GM18870 (cell line): ENCODE measurements around the gene GLA.

Source experiments
- ATAC-seq: cut with Tn5 transposase; IDR thresholded peaks from one replicate; pipeline ENCODE4 v1.9.1; 2021; ENCODE audit warnings: moderate library complexity; ENCODE audit not compliant: unreplicated experiment

Gene GLA

DNA sequence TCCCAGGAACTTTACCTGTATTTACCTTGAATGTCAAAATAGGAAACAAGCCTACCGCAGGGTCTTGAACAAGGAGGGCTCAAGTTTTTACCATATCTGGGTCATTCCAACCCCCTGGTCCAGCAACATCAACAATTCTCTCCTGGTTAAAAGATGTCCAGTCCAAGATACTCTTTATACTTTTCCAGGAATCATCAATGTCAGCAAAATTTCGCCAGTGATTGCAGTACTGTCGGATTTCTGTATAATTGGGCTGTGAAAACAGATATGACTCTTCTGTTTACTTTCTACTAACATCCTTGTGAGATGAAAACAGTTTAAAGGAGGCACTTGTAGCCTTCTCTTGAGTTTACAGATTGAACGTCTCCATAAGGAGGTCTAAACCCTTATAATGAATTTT, 9.0 kb downstream of the GLA start:
- no peak for ATAC-seq

GRCh38 chrX:101397779-101398178, 9.9 kb downstream of the GLA start:
- ATAC-seq = no peak

DNA sequence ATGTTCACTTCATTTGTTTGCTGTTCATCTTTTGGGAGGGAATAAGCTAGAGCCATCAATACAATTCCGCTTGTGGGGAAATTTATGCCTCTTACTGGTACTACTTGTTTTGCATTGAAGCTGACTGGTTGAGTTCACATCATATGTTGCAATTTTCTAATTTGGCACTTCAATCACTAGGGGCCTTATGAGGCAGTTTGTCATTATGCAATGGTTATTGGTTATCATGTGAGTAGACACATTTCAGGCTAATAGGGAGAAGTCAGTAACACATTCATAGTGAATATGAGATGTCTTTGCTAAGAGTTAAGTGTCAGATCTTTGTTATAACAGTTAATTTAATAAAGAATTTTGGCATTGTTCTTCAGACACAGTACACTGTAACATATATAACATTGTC, 11.9 kb downstream of the GLA start:
- no peak for ATAC-seq

- ATAC-seq = no peak
Measured at GRCh38 chrX:101394372-101394771, 13.4 kb downstream of the GLA start.

DNA sequence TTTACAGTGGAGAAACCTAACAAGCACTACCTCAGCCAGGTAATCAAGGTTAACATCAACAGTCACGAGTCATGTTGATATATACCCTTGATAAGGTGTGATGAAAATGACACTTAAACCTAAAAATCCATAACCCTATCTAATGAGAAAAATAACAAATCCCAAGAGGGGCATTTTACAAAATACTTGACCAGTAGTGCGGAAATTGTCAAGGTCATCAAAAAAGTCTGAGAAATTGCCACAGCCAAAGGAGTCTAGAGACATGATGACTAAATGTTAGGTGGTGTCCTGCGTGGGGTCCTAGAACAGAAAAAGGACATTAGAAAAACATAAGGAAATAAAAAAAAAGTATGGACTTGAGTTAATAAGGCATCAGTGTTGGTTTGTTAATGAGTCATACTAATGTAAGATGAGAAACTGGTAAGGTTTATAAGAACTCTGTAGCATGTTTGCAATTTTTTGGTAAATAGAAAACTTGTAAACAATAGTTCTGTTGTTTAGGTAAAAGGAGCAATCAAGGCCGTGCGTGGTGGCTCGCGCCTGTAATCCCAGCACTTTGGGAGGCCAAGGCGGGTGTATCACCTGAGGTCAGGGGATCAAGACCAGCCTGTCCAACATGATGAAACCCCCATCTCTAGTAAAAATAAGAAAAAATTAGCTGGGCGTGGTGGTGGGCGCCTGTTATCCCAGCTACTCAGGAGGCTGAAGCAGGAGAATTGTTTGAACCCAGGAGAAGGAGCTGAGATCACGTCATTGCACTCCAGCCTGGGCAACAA, 14.0 kb downstream of the GLA start:
- no peak for ATAC-seq

- no peak for ATAC-seq
Measured at GRCh38 chrX:101391831-101392230, 15.9 kb downstream of the GLA start.

GRCh38 chrX:101390664-101391525, 16.8 kb downstream of the GLA start, which contains the start of gene RPL36A:
RPL36A (plus strand) TSS chrX:101391011; CDS start chrX:101391044, 33 bp downstream.
- ATAC-seq = peak; percentile 69

DNA sequence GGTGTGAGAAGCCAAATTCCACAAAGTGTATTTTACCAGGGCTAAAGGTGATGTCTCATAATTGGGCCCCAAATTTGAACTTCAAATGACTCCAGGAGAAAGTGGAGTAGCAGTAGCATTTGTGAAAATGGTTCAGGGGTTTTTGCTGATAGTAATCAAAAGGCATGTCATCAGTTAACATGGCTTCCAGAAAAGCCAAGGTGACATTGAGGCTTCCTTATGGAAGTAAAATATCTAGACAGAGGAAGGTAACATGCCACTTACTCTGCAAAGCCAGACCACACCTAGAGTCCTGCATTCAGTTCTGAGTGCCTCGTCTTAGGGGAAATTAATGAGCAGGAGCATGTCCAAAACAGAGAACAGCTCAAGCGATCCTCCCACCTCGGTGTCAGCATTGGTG, 19.1 kb downstream of the GLA start:
- ATAC-seq = no peak

DNA sequence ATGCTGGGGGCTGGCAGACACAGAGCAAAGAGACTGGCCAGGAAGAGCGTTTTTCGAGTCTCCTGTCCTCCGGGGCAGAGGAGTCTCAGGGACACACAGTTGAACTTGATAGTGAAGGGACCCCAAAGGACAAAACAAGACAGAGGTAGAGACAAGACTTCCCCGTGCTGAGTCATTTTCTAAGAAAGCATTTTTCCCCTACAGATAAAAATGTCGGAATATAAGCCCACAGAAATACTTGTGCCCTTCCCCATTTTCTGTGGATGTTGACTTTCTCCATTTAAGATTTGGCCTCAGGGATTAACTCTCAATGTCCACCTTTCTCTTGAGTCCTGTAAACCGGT, 21.2 kb downstream of the GLA start:
- no peak for ATAC-seq

GRCh38 chrX:101385795-101386541, 21.8 kb downstream of the GLA start, which contains the start of gene BTK:
BTK (minus strand) TSS chrX:101386191; CDS start chrX:101375284, 10,907 bp downstream.
- ATAC-seq = peak; percentile 71

- no peak for ATAC-seq
Measured at GRCh38 chrX:101385026-101385684, 22.6 kb downstream of the GLA start.

GRCh38 chrX:101383679-101384205, 24.0 kb downstream of the GLA start:
- ATAC-seq = peak; percentile 75

- no peak for ATAC-seq
Measured at GRCh38 chrX:101377547-101377946, 30.2 kb downstream of the GLA start.

DNA sequence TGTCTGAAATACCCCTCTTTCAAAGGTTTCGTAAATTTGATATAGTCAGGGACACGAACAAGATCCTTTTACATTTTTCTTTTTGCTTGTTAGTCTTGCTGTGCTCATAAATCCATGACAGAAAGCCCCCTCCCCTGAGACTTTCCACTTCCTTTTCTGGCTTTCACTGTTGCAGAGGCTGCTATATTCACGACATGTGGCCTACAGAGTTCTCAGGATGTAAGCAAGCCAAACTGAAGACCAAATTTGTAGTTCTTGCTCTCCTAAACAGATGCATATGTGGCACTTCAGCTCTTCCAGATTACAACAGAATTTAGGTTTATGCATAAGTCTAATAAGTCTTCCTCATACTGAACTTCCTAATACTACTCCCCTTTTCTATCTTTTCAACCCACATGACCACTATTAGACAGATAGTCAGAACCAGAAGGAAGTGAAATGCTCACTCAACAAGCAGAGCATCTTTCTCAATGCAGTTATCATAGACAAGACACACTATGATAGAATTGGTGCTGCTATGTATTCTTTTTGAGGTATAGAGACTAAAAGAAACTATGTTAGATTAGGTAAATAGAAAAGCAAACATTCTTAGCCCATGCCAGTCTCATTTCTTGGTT, 36.7 kb downstream of the GLA start:
- ATAC-seq = peak; percentile 61

DNA sequence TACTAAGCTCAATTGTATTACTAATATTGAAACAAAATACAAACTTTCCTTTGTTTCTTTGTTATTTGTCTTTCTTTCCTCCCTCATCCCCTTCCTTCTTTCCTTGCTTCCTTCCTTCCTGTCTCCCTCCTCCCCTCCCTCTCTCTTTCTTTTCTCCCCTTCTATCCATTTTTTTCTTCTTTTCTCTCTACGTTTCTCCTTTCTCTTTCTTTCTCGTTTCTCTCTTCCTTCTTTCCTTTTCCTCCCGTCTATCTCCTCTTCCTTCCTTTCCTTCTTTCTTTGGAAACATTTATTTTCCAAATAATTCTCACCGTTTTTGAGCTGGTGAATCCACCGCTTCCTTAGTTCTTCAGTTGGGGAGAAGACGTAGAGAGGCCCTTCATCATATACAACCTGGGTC, 38.0 kb downstream of the GLA start:
- ATAC-seq = no peak

GRCh38 chrX:101368800-101369199, 38.9 kb downstream of the GLA start:
- ATAC-seq = no peak

DNA sequence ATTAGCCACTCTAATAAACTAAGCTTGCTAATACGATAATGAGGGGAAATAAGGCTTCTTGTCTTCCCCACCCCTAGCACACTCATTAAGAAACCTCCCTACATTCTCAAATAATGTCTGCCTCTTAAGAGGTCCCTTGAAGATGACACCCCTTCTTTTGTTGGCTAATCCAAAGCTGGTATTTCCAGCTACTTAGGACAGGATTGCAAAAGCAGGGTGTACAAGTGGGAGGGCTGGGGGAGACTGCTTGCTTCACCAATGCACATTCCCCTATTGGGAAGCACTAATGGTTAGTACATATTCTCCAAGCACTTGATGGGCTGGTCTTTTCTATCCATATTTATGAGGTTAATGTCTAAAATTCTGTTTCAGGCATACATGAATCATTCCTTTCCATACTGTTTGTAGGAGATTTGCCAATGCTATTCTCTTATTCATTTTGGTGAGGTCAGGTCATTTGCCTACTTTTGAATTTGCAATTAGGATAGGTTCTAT, 42.4 kb downstream of the GLA start:
- no peak for ATAC-seq

DNA sequence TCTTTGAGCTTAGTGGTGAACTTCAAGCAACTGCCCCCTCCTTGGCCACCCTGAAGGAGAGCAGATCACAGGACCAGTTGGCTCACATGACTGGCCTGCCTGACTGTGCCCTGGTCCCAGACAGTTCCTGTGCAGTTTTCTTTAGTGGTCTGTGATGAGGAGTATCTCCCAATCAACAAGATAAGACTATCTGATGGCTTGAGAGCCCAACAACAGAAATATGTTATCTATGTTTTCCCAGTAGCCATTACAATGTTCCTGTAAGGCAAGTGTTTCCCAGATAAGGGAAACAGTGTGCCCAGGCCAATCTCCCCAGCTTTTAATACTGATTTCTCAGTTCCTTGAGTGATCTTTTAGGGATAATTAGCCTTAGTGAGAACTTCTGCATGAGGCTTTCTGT, 45.0 kb downstream of the GLA start:
- ATAC-seq = no peak

- no peak for ATAC-seq
Measured at GRCh38 chrX:101362116-101362515, 45.6 kb downstream of the GLA start.

GRCh38 chrX:101360390-101360789, 47.3 kb downstream of the GLA start:
- ATAC-seq = no peak
